Measurements from ENCODE around the gene KLHL12. TPM values are rescaled to one million over a fixed set of nuclear protein-coding genes. Genes with fewer than 3 reads are reported as not detected.

Gene KLHL12
- polyA plus RNA-seq, 2 of the 4 experiments (the other 2 are of a cell fraction) = 19.4 to 59.4 TPM

GRCh38 chr1:202951437-202951836 is 24.4 kb upstream of the KLHL12 start:
- Histone ChIP-seq H3K4me3 (no peak overlapping the region), H3K27ac (no peak overlapping the region), H3K9me3 (no peaks in the 10 kb centered on the region), H3K4me1 (peaks cover 13% of the 10 kb centered on the region; the same call in 2 of the 3 replicates), H3K4me2 (no peak overlapping the region)
- ChIA-PET POLR2A (no interaction called here), CTCF (interaction anchor here (0.9 to 2.2 kb wide), 3 partner anchors 9 to 48 kb away, joined by 3 to 8 read pairs (median 4); no protein-coding TSS in a partner anchor)
- WGBS (ENCODE audit: missing lambda C conversion rate) = 100% methylated on average over 2 of the region's 2 CpGs
- TF ChIP-seq E2F6 (IDR thresholded peaks at IDR 0.05; ENCODE audit: borderline replicate concordance, low read depth) (no peak), MYC (IDR thresholded peaks at IDR 0.05; ENCODE audit: borderline replicate concordance, low read length) (no peak), MAFK (IDR thresholded peaks at IDR 0.05; ENCODE audit: partially characterized antibody) (no peak), RAD21 (conservative IDR thresholded peaks at IDR 0.05 in 1 of 2, IDR thresholded peaks at IDR 0.05 in 1 of 2) (no peak), CBX2 (IDR thresholded peaks at IDR 0.05; ENCODE audit: borderline replicate concordance, low read depth) (no peak), JUN (IDR thresholded peaks at IDR 0.05) (no peak), HES2 (IDR thresholded peaks at IDR 0.05) (no peak), PBX3 (IDR thresholded peaks at IDR 0.05) (no peak), MAZ (IDR thresholded peaks at IDR 0.05; ENCODE audit: borderline replicate concordance, low read depth, low read length) (no peak), ESRRA (IDR thresholded peaks at IDR 0.05; ENCODE audit: borderline replicate concordance, low read length) (no peak), ZSCAN20 (CRISPR knock-in tag; IDR thresholded peaks at IDR 0.05) (no peak), BHLHE40 (IDR thresholded peaks at IDR 0.05; ENCODE audit: low read depth, low read length) (no peak)
- FAIRE-seq = no peak
- DNase-seq (ENCODE audit: low read depth in 1 of 2, low spot score in 1 of 2) = no peak
- no peak for ATAC-seq

- Histone ChIP-seq H3K9me3 (no peaks in the 10 kb centered on the region), H3K4me2 (no peak overlapping the region), H3K4me3 (no peak overlapping the region), H3K4me1 (no peaks in the 10 kb centered on the region), H3K27ac (no peak overlapping the region)
- FAIRE-seq (no peak), DNase-seq (ENCODE audit: low read depth in 1 of 2, low spot score in 1 of 2) (no peak), ATAC-seq (no peak)
- ChIA-PET CTCF (interaction anchor here (0.9 to 1.7 kb wide), 4 partner anchors 9 to 29 kb away, joined by 3 to 9 read pairs (median 4); no protein-coding TSS in a partner anchor), POLR2A (no interaction called here)
- no peak for TF ChIP-seq ATOH8 (CRISPR knock-in tag; IDR thresholded peaks at IDR 0.05; ENCODE audit: low read depth)
- no peak for TF ChIP-seq EHF (CRISPR knock-in tag; IDR thresholded peaks at IDR 0.05)
- WGBS (ENCODE audit: missing lambda C conversion rate) = 96% methylated on average over 2 of the region's 2 CpGs
These were observed 18.4 kb upstream of the KLHL12 start for GRCh38 chr1:202945483-202945882.

- 92% methylated on average over 5 of the region's 5 CpGs for WGBS (ENCODE audit: missing lambda C conversion rate)
- TF ChIP-seq PHF8 (IDR thresholded peaks at IDR 0.05; ENCODE audit: borderline replicate concordance, low read depth) (no peak), RAD21 (conservative IDR thresholded peaks at IDR 0.05 in 1 of 2, IDR thresholded peaks at IDR 0.05 in 1 of 2) (no peak), ZC3H11A (IDR thresholded peaks at IDR 0.05) (no peak), EHMT2 (IDR thresholded peaks at IDR 0.05; ENCODE audit: low read depth) (no peak), ATOH8 (CRISPR knock-in tag; IDR thresholded peaks at IDR 0.05; ENCODE audit: low read depth) (no peak), HES2 (IDR thresholded peaks at IDR 0.05) (no peak), ELK1 (IDR thresholded peaks at IDR 0.05; ENCODE audit: low read depth, low read length) (no peak), FOSL2 (IDR thresholded peaks at IDR 0.05) (no peak), FOSL2 (CRISPR knock-in tag; IDR thresholded peaks at IDR 0.05) (no peak), USF2 (IDR thresholded peaks at IDR 0.05) (no peak), REST (IDR thresholded peaks at IDR 0.05) (no peak)
These were observed 17.4 kb upstream of the KLHL12 start for GRCh38 chr1:202944438-202944921.

More at GRCh38 chr1:202944438-202944921, 17.4 kb upstream of the KLHL12 start:
- Histone ChIP-seq H3K27ac (no peak overlapping the region), H3K4me3 (no peak overlapping the region), H3K4me1 (no peaks in the 10 kb centered on the region), H3K9me3 (no peaks in the 10 kb centered on the region), H3K4me2 (no peak overlapping the region)
- ATAC-seq (no peak), DNase-seq (ENCODE audit: low read depth in 1 of 2, low spot score in 1 of 2) (no peak), FAIRE-seq (no peak)
- CTCF ChIA-PET = interaction anchor here (1.7 kb wide), 1 partner anchor 15 kb away, joined by 5 read pairs; no protein-coding TSS in a partner anchor
- POLR2A ChIA-PET = interaction anchor here (1.2 kb wide), 1 partner anchor 10 kb away, joined by 5 read pairs; no protein-coding TSS in a partner anchor
